GM19397 (cell line): Measurements from ENCODE around the gene NEUROG1.

Experiments used
- ATAC-seq: cut with Tn5 transposase; IDR thresholded peaks from one replicate; pipeline ENCODE4 v1.9.1; 2021; ENCODE audit warnings: mild to moderate bottlenecking, moderate library complexity; ENCODE audit not compliant: unreplicated experiment

The NEUROG1 gene

GRCh38 chr5:135565266-135565665 is 29.5 kb upstream of the NEUROG1 start:
- ATAC-seq = no peak

- no peak for ATAC-seq
These were observed 28.6 kb upstream of the NEUROG1 start for GRCh38 chr5:135564331-135564730.

GRCh38 chr5:135561266-135561665 is 25.5 kb upstream of the NEUROG1 start:
- ATAC-seq = no peak

GRCh38 chr5:135560858-135561257 is 25.1 kb upstream of the NEUROG1 start:
- peak; percentile 94 for ATAC-seq

GRCh38 chr5:135559354-135559753 is 23.6 kb upstream of the NEUROG1 start:
- no peak for ATAC-seq

- ATAC-seq = no peak
These were observed 21.5 kb upstream of the NEUROG1 start for GRCh38 chr5:135557076-135557838.

- ATAC-seq = no peak
These were observed 20.9 kb upstream of the NEUROG1 start for GRCh38 chr5:135556620-135557019.

- ATAC-seq = no peak
These were observed 19.8 kb upstream of the NEUROG1 start for GRCh38 chr5:135555530-135555929.

- no peak for ATAC-seq
These were observed 18.1 kb upstream of the NEUROG1 start for GRCh38 chr5:135553688-135554462.

- ATAC-seq = no peak
These were observed 16.1 kb upstream of the NEUROG1 start for GRCh38 chr5:135551593-135552447.

- ATAC-seq = no peak
These were observed 13.6 kb upstream of the NEUROG1 start for GRCh38 chr5:135549413-135549812.

- no peak for ATAC-seq
These were observed 12.0 kb upstream of the NEUROG1 start for GRCh38 chr5:135547590-135548254.

- no peak for ATAC-seq
These were observed 11.1 kb upstream of the NEUROG1 start for GRCh38 chr5:135546912-135547311.

GRCh38 chr5:135546101-135546500 is 10.3 kb upstream of the NEUROG1 start:
- no peak for ATAC-seq

- ATAC-seq = no peak
These were observed 9.3 kb upstream of the NEUROG1 start for GRCh38 chr5:135545099-135545498.

GRCh38 chr5:135543485-135544304 is 7.9 kb upstream of the NEUROG1 start:
- no peak for ATAC-seq

- no peak for ATAC-seq
These were observed 7.3 kb upstream of the NEUROG1 start for GRCh38 chr5:135543001-135543484.

GRCh38 chr5:135541807-135542502 is 6.2 kb upstream of the NEUROG1 start:
- ATAC-seq = no peak

- ATAC-seq = no peak
These were observed 3.8 kb upstream of the NEUROG1 start for GRCh38 chr5:135539430-135540005.
